Lower lobe of right lung (tissue), 2 donors: ENCODE data around the gene PLLP. TPM values are rescaled to one million over a fixed set of nuclear protein-coding genes. Genes with fewer than 3 reads are reported as not detected.

ENCODE experiments used
- ATAC-seq, 2 donors: fragments of 200-7000 bp; cut with Tn5 transposase; one replicate each; pipeline ENCODE4 v1.9.1; 2020 to 2022; ENCODE audit warnings: mild to moderate bottlenecking in 2 of 2, moderate library complexity in 2 of 2
- DNase-seq: peaks from one replicate; pipeline ENCODE4 v3.0.0-alpha.2; 2020
- H3K27ac ChIP-seq: fragments of 200-600 bp; one replicate; pipeline ENCODE4 v1.8.0; 2022
- H3K27me3 ChIP-seq: fragments of 200-600 bp; one replicate; pipeline ENCODE4 v1.8.0; 2022; ENCODE audit warnings: low read depth
- H3K36me3 ChIP-seq: fragments of 200-600 bp; one replicate; pipeline ENCODE4 v1.8.0; 2022; ENCODE audit warnings: mild to moderate bottlenecking
- H3K4me1 ChIP-seq: fragments of 200-600 bp; one replicate; pipeline ENCODE4 v1.8.0; 2022
- H3K4me3 ChIP-seq: fragments of 200-600 bp; one replicate; pipeline ENCODE4 v1.8.0; 2022; ENCODE audit warnings: mild to moderate bottlenecking
- H3K9me3 ChIP-seq: fragments of 200-600 bp; one replicate; pipeline ENCODE4 v1.8.0; 2022
- intact Hi-C: fragments of 100-400 bp; cut with DNase I; formaldehyde crosslinking; loops from one replicate; pipeline ENCODE4 v1.11.0; 2022
- total RNA-seq: library from RNA; stranded (reverse); fragmentation: NEBNext Ultra II Directional; extraction: Animal tissue kit (Norgen Biotek cat#: 25700); gene quantifications from one replicate; pipeline ENCODE4 v1.2.1, GENCODE V29; 2021
- TF ChIP-seq, protein P1 (sequence below): fragments of 200-600 bp; IDR thresholded peaks from one replicate; pipeline ENCODE4 v1.8.0; 2022; ENCODE audit warnings: antibody characterized with exemption, mild to moderate bottlenecking
- donor health status: DM: no; HTN: yes; CAD: no; lungs with severe emphysema.

Gene PLLP
- total RNA-seq, 1 donor from 2014 or later: 77.5 TPM

DNA sequence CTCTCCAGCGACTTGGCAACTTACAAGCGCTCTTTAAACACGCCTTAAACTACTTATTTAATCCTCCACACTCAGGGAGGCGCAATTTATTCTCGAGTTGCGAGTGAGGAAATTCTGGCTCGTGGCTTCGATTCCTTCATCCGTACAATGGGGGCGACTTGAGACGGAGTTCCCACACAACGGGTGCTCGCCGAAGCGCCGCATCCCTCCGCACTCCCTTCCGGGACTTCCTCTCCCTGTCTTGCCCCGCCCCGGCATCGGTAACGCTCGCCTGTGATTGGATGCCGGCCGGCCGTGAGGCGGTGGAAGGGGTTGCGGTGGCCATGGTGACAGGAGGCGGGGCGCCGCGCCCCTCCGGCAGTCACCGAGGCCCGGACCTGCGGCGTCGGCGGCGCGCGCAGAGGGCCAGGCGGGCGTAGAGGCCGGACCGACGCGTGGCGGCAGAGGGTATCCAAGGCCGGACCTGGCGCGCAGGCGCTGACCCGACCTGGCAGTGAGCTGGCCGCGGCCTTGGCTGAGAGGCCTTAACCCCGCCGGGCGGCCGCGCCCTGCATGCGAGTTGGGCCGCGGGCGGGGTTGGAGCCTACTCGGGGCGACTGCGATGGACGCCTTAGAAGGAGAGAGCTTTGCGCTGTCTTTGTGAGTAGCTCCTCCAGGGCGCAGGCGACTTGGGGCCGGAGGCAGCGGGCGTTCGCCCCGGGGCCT, 39.6 kb downstream of the PLLP start, which contains the start of gene ARL2BP:
Gene ARL2BP, plus strand, starts transcription at position 493 of the 705 bp plus-strand sequence. Its CDS starts 109 bp downstream, at position 602.
- H3K4me3 ChIP-seq: peak within 1 kb of the TSS; percentile 70
- TF ChIP-seq, protein P1, sequence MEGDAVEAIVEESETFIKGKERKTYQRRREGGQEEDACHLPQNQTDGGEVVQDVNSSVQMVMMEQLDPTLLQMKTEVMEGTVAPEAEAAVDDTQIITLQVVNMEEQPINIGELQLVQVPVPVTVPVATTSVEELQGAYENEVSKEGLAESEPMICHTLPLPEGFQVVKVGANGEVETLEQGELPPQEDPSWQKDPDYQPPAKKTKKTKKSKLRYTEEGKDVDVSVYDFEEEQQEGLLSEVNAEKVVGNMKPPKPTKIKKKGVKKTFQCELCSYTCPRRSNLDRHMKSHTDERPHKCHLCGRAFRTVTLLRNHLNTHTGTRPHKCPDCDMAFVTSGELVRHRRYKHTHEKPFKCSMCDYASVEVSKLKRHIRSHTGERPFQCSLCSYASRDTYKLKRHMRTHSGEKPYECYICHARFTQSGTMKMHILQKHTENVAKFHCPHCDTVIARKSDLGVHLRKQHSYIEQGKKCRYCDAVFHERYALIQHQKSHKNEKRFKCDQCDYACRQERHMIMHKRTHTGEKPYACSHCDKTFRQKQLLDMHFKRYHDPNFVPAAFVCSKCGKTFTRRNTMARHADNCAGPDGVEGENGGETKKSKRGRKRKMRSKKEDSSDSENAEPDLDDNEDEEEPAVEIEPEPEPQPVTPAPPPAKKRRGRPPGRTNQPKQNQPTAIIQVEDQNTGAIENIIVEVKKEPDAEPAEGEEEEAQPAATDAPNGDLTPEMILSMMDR: peak; percentile 27
- H3K9me3 ChIP-seq: no peaks in the 10 kb centered on the region
- intact Hi-C loops: no loop called here
- peak within 1 kb of the TSS; percentile 89 for H3K27ac ChIP-seq
- peak; percentile 99 for DNase-seq
- peaks cover 13% of the 10 kb centered on the region for H3K4me1 ChIP-seq
- peak; percentile 98 to 99 for ATAC-seq
- H3K36me3 ChIP-seq: peaks cover 41% of the 10 kb centered on the region
- H3K27me3 ChIP-seq: no peaks in the 10 kb centered on the region

DNA sequence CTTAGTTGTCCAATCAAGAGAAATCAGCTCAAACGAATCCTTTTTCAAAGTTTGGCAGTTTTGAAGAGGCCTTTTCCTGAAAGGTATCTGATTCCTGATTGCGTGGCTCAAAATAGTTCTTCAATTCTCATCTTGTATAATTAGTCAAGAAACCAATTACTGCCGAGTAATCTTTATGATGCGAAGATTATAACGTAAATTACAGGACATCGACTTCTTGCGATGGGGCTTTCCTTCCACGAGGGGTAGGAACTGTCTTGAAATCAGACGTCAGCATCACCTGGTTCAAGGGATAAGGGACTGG, 40.1 kb downstream of the PLLP start:
- H3K9me3 ChIP-seq: no peaks in the 10 kb centered on the region
- intact Hi-C loops: no loop called here
- ATAC-seq (peak; percentile 31 to 42), DNase-seq (no peak)
- peak overlapping the region; percentile 70 for H3K4me3 ChIP-seq
- peaks cover 41% of the 10 kb centered on the region for H3K36me3 ChIP-seq
- TF ChIP-seq, protein P1: no peak
- peaks cover 13% of the 10 kb centered on the region for H3K4me1 ChIP-seq
- peak overlapping the region; percentile 89 for H3K27ac ChIP-seq
- no peaks in the 10 kb centered on the region for H3K27me3 ChIP-seq

DNA sequence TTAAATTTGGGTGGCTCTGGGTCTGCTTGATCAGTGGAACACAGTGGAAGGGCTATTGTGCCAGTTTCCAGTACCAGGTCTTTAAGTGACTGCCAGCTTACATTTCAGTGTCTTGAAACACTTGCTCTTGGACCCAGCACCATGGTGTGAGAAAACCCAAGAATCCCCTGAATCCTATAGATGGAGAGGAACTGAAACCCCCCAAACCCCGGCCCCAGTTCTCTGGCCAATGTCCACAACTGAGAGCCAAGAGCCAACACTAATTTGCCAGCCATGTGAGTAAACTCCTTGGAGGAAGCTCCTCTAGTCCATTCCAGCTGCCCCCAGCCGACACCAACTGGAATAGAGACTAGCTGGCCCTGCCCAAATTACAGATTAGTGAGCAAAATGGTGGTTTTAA, 41.8 kb downstream of the PLLP start:
- intact Hi-C loops: no loop called here
- Histone ChIP-seq H3K4me3 (no peak overlapping the region), H3K9me3 (no peaks in the 10 kb centered on the region), H3K4me1 (peaks cover 13% of the 10 kb centered on the region), H3K36me3 (peaks cover 39% of the 10 kb centered on the region), H3K27ac (no peak overlapping the region), H3K27me3 (no peaks in the 10 kb centered on the region)
- TF ChIP-seq, protein P1: no peak
- no peak for DNase-seq
- ATAC-seq: no peak

DNA sequence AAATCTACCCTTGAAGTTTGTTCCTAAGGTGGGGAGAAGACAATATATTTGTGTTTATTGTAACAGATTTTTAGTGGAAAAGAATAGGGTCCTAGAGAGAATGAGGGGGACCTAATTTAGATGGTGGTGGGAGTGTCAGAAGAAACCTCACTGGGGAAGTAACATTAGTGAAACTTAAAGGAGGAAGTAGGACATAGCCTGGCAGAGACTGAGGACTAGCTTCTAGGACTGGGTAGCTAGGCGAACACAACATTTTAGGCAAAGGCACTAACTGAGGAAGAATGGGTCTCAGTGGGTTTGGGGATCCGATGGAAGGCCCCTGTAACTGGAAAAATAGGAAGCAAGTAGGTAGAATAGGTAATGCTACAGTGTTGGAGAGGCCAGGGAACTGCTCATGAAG, 43.6 kb downstream of the PLLP start:
- Histone ChIP-seq H3K9me3 (no peaks in the 10 kb centered on the region), H3K4me3 (no peak overlapping the region), H3K36me3 (peaks cover 43% of the 10 kb centered on the region), H3K27me3 (no peaks in the 10 kb centered on the region), H3K4me1 (peaks cover 5% of the 10 kb centered on the region), H3K27ac (peak overlapping the region; percentile 14)
- intact Hi-C loops: no loop called here
- ATAC-seq (no peak), DNase-seq (no peak)
- TF ChIP-seq, protein P1: no peak

DNA sequence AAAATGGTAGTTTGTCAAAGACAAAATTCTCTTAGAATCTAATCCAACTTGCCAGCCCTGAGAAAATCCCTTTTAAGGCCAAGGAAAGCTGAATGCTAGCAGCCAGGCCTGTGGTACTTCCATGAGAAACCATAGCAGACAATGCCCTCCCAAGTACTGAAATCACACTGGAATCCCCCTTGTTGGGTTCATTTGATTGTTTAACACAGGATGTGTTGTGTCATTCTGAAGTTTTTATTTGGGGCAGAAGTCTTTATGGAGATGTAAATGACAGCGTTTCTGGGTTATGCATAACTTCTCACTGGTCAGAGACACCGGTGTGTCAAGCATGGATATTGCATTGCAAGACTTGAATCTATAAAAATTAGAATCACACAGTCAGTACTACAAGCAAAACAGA, 45.4 kb downstream of the PLLP start:
- DNase-seq (no peak), ATAC-seq (no peak)
- TF ChIP-seq, protein P1: no peak
- H3K36me3 ChIP-seq: peaks cover 59% of the 10 kb centered on the region
- H3K4me3 ChIP-seq: no peak overlapping the region
- H3K27ac ChIP-seq: no peak overlapping the region
- intact Hi-C loops: no loop called here
- no peaks in the 10 kb centered on the region for H3K9me3 ChIP-seq
- peaks cover 11% of the 10 kb centered on the region for H3K4me1 ChIP-seq
- H3K27me3 ChIP-seq: no peaks in the 10 kb centered on the region
